Esophagus (tissue), 2 donors: ENCODE data around the gene VIPR2. TPM values are rescaled to one million over a fixed set of nuclear protein-coding genes. Genes with fewer than 3 reads are reported as not detected.
"Not testable (repeated sequence)": the region's sequence is repeated elsewhere in the genome, so short reads cannot be mapped to it uniquely, and the experiment has no call there.

Experiments used
- H3K27ac ChIP-seq, 2 donors: one replicate each; pipeline ENCODE4 v1.5.1; 2013; ENCODE audit warnings: low read depth in 2 of 2, mild to moderate bottlenecking in 2 of 2, inconsistent platforms in 1 of 2, low read length in 1 of 2, moderate library complexity in 1 of 2
- H3K27me3 ChIP-seq, 2 donors: one replicate each; pipeline ENCODE4 v1.6.1; 2013; ENCODE audit warnings: low read length in 2 of 2, control low read depth in 1 of 2, mild to moderate bottlenecking in 1 of 2; ENCODE audit not compliant: insufficient read depth in 2 of 2, control insufficient read depth in 1 of 2
- H3K36me3 ChIP-seq, 2 donors: one replicate each; pipeline ENCODE4 v1.6.1; 2013; ENCODE audit warnings: low read length in 1 of 2; ENCODE audit not compliant: control insufficient read depth in 2 of 2, insufficient read depth in 2 of 2
- H3K4me1 ChIP-seq, 2 donors: one replicate each; pipeline ENCODE4 v1.6.1; 2013; ENCODE audit warnings: low read length in 1 of 2; ENCODE audit not compliant: control insufficient read depth in 2 of 2, insufficient read depth in 2 of 2
- H3K4me3 ChIP-seq, 2 donors: one replicate each; pipeline ENCODE4 v1.5.1; 2013; ENCODE audit warnings: low read length in 2 of 2, mild to moderate bottlenecking in 2 of 2, low read depth in 1 of 2, moderate library complexity in 1 of 2
- H3K9me3 ChIP-seq, 2 donors: one replicate each; pipeline ENCODE4 v1.6.1; 2013; ENCODE audit warnings: mild to moderate bottlenecking in 2 of 2, low read depth in 1 of 2, low read length in 1 of 2, moderate library complexity in 1 of 2; ENCODE audit not compliant: control insufficient read depth in 2 of 2, insufficient read depth in 1 of 2
- WGBS, 2 donors: extraction: QIAGEN DNeasy Blood & Tissue Kit; methylation state at CpG; one replicate each; pipeline ENCODE4 v1.1.7; 2013; 5-methylcytosine and 5-hydroxymethylcytosine counted together
- polyA plus RNA-seq, 2 donors: library from polyadenylated mRNA; stranded (reverse); fragments of 200-250 nt; gene quantifications; one replicate each; pipeline ENCODE4 v1.2.3, GENCODE V29; 2013
- donor health status: healthy with polysubstance abuse.
- donor health status: Bipolar disorder and iron deficiency.

The VIPR2 gene
- polyA plus RNA-seq, 2 donors = 0.39 to 0.40 TPM

GRCh38 chr7:159175100-159175499 is 30.4 kb upstream of the VIPR2 start:
- not testable (repeated sequence) for H3K36me3 ChIP-seq, H3K4me1 ChIP-seq, H3K9me3 ChIP-seq, H3K27me3 ChIP-seq, H3K27ac ChIP-seq, H3K4me3 ChIP-seq
- 62 to 77% methylated on average over 6 of the region's 6 CpGs for WGBS, 2 donors

- Histone ChIP-seq H3K9me3 (peaks cover 0 to 3% of the 10 kb centered on the region in 2 donors), H3K4me3 (no peak overlapping the region), H3K36me3 (no peaks in the 10 kb centered on the region), H3K4me1 (no peaks in the 10 kb centered on the region), H3K27ac (no peak overlapping the region), H3K27me3 (no peaks in the 10 kb centered on the region)
- 86 to 90% methylated on average over 9 of the region's 9 CpGs for WGBS, 2 donors
Measured at GRCh38 chr7:159172400-159172799, 27.7 kb upstream of the VIPR2 start.

GRCh38 chr7:159169391-159169790 is 24.7 kb upstream of the VIPR2 start:
- no peak overlapping the region for H3K4me3 ChIP-seq
- H3K27me3 ChIP-seq = no peaks in the 10 kb centered on the region
- WGBS, 2 donors = 87 to 88% methylated on average over 17 of the region's 17 CpGs
- H3K4me1 ChIP-seq = no peaks in the 10 kb centered on the region
- H3K27ac ChIP-seq = no peak overlapping the region
- H3K36me3 ChIP-seq = no peaks in the 10 kb centered on the region
- peaks cover 3 to 17% of the 10 kb centered on the region in 2 donors for H3K9me3 ChIP-seq

- no peak overlapping the region for H3K4me3 ChIP-seq
- 87 to 90% methylated on average over 15 of the region's 15 CpGs for WGBS, 2 donors
- H3K27ac ChIP-seq = no peak overlapping the region
- no peaks in the 10 kb centered on the region for H3K36me3 ChIP-seq
- H3K4me1 ChIP-seq = no peaks in the 10 kb centered on the region
- no peaks in the 10 kb centered on the region for H3K27me3 ChIP-seq
- peaks cover 3 to 16% of the 10 kb centered on the region in 2 donors for H3K9me3 ChIP-seq
Measured at GRCh38 chr7:159167139-159167538, 22.5 kb upstream of the VIPR2 start.

- Histone ChIP-seq H3K27ac (no peak overlapping the region), H3K9me3 (peaks cover 3 to 15% of the 10 kb centered on the region in 2 donors), H3K4me3 (no peak overlapping the region), H3K27me3 (no peaks in the 10 kb centered on the region), H3K36me3 (no peaks in the 10 kb centered on the region), H3K4me1 (no peaks in the 10 kb centered on the region)
- WGBS, 2 donors = 57 to 63% methylated on average over 3 of the region's 3 CpGs
Measured at GRCh38 chr7:159166530-159166929, 21.9 kb upstream of the VIPR2 start.

- H3K36me3 ChIP-seq = no peaks in the 10 kb centered on the region
- no peaks in the 10 kb centered on the region for H3K4me1 ChIP-seq
- H3K4me3 ChIP-seq = no peak overlapping the region
- no peak overlapping the region for H3K27ac ChIP-seq
- H3K27me3 ChIP-seq = no peaks in the 10 kb centered on the region
- H3K9me3 ChIP-seq = peaks cover 3 to 15% of the 10 kb centered on the region in 2 donors
- WGBS, 2 donors = 91 to 94% methylated on average over 6 of the region's 6 CpGs
Measured at GRCh38 chr7:159165352-159165751, 20.7 kb upstream of the VIPR2 start.

- not testable (repeated sequence) for H3K36me3 ChIP-seq, H3K27me3 ChIP-seq, H3K4me1 ChIP-seq, H3K4me3 ChIP-seq, H3K27ac ChIP-seq
- H3K9me3 ChIP-seq = peaks cover 3 to 15% of the 10 kb centered on the region in 2 donors
- WGBS, 2 donors = 83 to 89% methylated on average over 8 to 10 of the region's 11 CpGs
Measured at GRCh38 chr7:159163703-159164301, 19.1 kb upstream of the VIPR2 start.

- not testable (repeated sequence) for H3K27ac ChIP-seq, H3K4me3 ChIP-seq, H3K27me3 ChIP-seq, H3K4me1 ChIP-seq, H3K36me3 ChIP-seq
- peaks cover 3 to 12% of the 10 kb centered on the region in 2 donors for H3K9me3 ChIP-seq
- WGBS, 2 donors = 72 to 80% methylated on average over 16 to 21 of the region's 21 CpGs
Measured at GRCh38 chr7:159162050-159162626, 17.5 kb upstream of the VIPR2 start.

GRCh38 chr7:159160450-159160849 is 15.8 kb upstream of the VIPR2 start:
- Histone ChIP-seq H3K27me3 (no peaks in the 10 kb centered on the region), H3K4me3 (no peak overlapping the region), H3K36me3 (no peaks in the 10 kb centered on the region), H3K27ac (no peak overlapping the region), H3K9me3 (peaks cover 0 to under 1% of the 10 kb centered on the region in 2 donors), H3K4me1 (no peaks in the 10 kb centered on the region)
- 94 to 97% methylated on average over 7 of the region's 7 CpGs for WGBS, 2 donors

GRCh38 chr7:159159731-159160130 is 15.1 kb upstream of the VIPR2 start:
- Histone ChIP-seq H3K27ac (no peak overlapping the region), H3K4me1 (no peaks in the 10 kb centered on the region), H3K4me3 (no peak overlapping the region), H3K9me3 (no peaks in the 10 kb centered on the region), H3K36me3 (no peaks in the 10 kb centered on the region), H3K27me3 (no peaks in the 10 kb centered on the region)
- 73 to 77% methylated on average over 6 of the region's 6 CpGs for WGBS, 2 donors
